Type B pancreatic cell (in vitro differentiated cells): ENCODE measurements around the gene REEP1. TPM values are rescaled to one million over a fixed set of nuclear protein-coding genes. Genes with fewer than 3 reads are reported as not detected.
A peak's percentile ranks its signal among the peaks of the same experiment; 100 is the strongest.

Experiments
- DNase-seq: peaks from one replicate; pipeline ENCODE4 v3.0.0; 2021; ENCODE audit warnings: mixed read lengths; ENCODE audit not compliant: unreplicated experiment; ENCODE audit errors: extremely low spot score
- H3K27ac Mint-ChIP-seq: 2 replicates; pipeline ENCODE4 v1.8.0; 2021; ENCODE audit warnings: mild to moderate bottlenecking, mixed read lengths
- H3K27me3 Mint-ChIP-seq: 2 replicates; pipeline ENCODE4 v1.8.0; 2021; ENCODE audit warnings: mixed read lengths
- H3K36me3 Mint-ChIP-seq: 2 replicates; pipeline ENCODE4 v1.8.0; 2021; ENCODE audit warnings: mixed read lengths
- H3K4me1 Mint-ChIP-seq: one replicate; pipeline ENCODE4 v1.8.0; 2021; ENCODE audit warnings: mixed read lengths; ENCODE audit not compliant: unreplicated experiment
- H3K4me3 Mint-ChIP-seq: 2 replicates; pipeline ENCODE4 v1.8.0; 2021; ENCODE audit warnings: mild to moderate bottlenecking, mixed read lengths
- H3K9me3 Mint-ChIP-seq: 2 replicates; pipeline ENCODE4 v1.8.0; 2021; ENCODE audit warnings: mixed read lengths
- total RNA-seq: library from RNA; stranded (reverse); gene quantifications from 2 replicates; pipeline ENCODE4 v1.2.1, GENCODE V29; 2021; ENCODE audit warnings: low replicate concordance
- TF ChIP-seq, protein P1 (sequence below): fragments of 200-600 bp; sonication (generic); conservative IDR thresholded peaks from 2 replicates; pipeline ENCODE4 v1.5.0; 2021; ENCODE audit warnings: antibody characterized with exemption, mild to moderate bottlenecking

The REEP1 gene
- total RNA-seq, 1 donor from 2014 or later: 6.4 TPM

DNA sequence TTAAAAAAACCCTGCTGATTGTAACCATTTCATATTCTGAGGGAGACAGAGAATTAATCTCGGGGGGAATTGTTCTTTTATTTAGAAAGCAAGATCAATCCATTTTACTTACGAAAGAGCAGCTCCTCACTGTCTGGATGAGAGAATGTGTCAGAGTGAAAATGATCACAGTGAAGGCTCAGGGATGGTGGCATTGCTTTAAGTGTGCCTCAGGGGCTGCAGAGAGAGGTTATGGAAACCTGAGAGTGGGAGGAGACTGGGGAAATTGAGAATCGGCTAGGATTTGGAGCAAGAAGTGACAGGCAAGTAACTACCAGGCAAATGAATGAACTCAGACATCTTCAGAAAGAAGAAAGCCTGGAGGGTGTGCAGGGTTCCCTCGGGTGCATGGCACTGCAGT is 104.0 kb downstream of the REEP1 start:
- peak overlapping the region; percentile 4 for H3K27ac Mint-ChIP-seq
- H3K4me1 Mint-ChIP-seq: peaks cover 23% of the 10 kb centered on the region
- H3K9me3 Mint-ChIP-seq: no peaks in the 10 kb centered on the region

DNA sequence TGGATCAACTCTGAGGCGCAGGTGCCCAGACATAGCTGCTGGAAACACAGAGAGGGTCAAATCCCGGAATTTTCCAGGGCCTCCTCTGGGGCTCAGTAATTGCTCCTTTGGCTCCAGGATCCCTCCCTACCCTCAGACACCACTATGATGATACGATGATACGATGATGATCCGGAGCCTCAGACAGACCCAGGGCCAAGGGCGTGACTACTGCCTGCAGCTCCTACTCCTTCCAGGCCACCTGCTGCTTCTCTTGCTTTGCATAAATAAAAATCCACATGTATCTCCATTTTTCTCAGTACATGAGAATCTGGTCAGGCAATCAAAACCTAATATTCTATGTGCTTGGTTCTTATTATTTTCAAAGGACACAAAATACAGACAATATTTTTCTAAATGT is 104.5 kb downstream of the REEP1 start:
- TF ChIP-seq, protein P1, sequence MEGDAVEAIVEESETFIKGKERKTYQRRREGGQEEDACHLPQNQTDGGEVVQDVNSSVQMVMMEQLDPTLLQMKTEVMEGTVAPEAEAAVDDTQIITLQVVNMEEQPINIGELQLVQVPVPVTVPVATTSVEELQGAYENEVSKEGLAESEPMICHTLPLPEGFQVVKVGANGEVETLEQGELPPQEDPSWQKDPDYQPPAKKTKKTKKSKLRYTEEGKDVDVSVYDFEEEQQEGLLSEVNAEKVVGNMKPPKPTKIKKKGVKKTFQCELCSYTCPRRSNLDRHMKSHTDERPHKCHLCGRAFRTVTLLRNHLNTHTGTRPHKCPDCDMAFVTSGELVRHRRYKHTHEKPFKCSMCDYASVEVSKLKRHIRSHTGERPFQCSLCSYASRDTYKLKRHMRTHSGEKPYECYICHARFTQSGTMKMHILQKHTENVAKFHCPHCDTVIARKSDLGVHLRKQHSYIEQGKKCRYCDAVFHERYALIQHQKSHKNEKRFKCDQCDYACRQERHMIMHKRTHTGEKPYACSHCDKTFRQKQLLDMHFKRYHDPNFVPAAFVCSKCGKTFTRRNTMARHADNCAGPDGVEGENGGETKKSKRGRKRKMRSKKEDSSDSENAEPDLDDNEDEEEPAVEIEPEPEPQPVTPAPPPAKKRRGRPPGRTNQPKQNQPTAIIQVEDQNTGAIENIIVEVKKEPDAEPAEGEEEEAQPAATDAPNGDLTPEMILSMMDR: no peak
- Mint-ChIP-seq H3K27ac (no peak overlapping the region), H3K27me3 (no peaks in the 10 kb centered on the region), H3K4me1 (peaks cover 23% of the 10 kb centered on the region), H3K9me3 (no peaks in the 10 kb centered on the region), H3K36me3 (no peaks in the 10 kb centered on the region), H3K4me3 (no peak overlapping the region)
- no peak for DNase-seq

More for the DNA sequence above, 104.0 kb downstream of the REEP1 start:
- Mint-ChIP-seq H3K36me3 (no peaks in the 10 kb centered on the region), H3K27me3 (no peaks in the 10 kb centered on the region), H3K4me3 (no peak overlapping the region)
- TF ChIP-seq, protein P1: no peak
- no peak for DNase-seq

DNA sequence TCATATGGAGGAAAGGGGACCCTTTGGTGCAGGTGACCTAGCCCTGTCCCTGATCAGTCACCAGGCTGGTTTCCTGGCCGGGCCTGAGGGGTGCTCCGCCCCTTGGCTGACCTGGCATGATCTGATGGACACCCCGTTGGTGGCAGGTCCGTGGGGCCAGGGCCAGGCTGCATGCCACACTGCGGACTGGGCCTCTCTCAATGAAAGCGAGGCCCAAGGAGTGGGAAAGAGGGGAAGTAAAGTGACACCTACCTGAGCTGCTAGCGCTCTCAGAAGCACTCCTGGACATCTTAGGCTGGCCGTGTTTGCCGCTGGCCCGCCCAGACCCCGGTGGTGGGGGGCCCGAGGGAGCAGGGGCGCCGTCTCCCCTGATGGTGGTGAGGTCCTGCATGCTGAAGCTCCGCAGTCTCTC is 105.0 kb downstream of the REEP1 start:
- no peak for DNase-seq
- TF ChIP-seq, protein P1: no peak
- H3K9me3 Mint-ChIP-seq: no peaks in the 10 kb centered on the region
- no peaks in the 10 kb centered on the region for H3K36me3 Mint-ChIP-seq
- no peaks in the 10 kb centered on the region for H3K27me3 Mint-ChIP-seq
- no peak overlapping the region for H3K4me3 Mint-ChIP-seq
- H3K4me1 Mint-ChIP-seq: peaks cover 23% of the 10 kb centered on the region
- H3K27ac Mint-ChIP-seq: no peak overlapping the region

DNA sequence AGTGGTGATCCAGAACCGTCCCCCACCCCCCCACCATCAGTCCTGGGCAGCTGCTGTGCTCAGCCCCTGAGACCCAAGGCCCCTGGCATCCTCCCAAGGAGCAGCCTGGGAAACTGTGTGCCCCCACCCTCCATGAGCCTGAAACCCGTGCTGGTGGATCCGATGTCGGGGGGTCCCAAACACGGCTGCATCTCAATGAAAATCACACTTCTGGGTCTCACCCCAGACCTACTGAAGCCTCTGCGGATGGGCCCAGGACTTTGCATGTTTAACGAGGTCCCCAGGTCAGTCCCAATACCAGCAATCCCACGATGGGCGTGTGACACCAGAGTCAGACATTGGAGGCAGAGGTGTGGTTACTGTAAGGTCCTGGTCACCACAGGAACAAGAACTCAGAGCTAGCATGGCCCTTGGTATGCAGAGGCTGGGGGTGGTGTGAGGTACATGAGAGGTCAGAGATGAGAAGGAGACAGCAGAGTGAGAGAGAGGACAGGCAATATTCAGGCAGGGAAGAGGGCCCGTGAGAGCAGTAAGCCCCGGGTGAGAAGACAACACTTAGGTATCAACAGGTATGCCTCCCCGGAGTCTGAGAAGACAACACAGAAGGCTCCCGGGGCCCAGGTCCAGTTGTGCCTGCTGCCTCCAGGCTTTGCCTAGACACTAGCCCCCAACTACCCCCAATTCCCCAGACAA is 105.6 kb downstream of the REEP1 start:
- Mint-ChIP-seq H3K9me3 (no peaks in the 10 kb centered on the region), H3K4me1 (peaks cover 23% of the 10 kb centered on the region), H3K36me3 (no peaks in the 10 kb centered on the region), H3K27ac (no peak overlapping the region), H3K27me3 (no peaks in the 10 kb centered on the region), H3K4me3 (no peak overlapping the region)
- DNase-seq: no peak
- TF ChIP-seq, protein P1: no peak

DNA sequence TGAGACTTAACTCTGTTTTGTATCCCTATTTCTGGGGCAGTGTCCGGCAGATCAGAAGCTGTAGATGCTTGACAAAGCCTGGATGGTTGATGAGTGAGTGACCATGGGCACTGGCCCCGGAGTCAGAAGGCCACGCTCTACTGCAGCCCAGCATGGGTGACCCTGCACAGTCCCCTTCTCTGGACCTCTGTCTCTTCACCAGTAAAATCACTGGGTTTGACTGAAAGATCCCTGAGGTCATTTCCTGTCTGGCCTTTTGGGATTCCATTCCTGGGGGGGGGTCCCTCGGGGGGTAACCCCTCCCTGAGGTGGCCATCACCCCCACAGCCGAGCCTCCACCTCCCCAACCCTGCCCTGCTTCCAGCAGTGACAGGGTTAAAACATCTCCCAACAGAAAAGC is 106.5 kb downstream of the REEP1 start:
- no peak overlapping the region for H3K4me3 Mint-ChIP-seq
- peaks cover 23% of the 10 kb centered on the region for H3K4me1 Mint-ChIP-seq
- DNase-seq: no peak
- H3K27me3 Mint-ChIP-seq: no peaks in the 10 kb centered on the region
- no peak overlapping the region for H3K27ac Mint-ChIP-seq
- H3K9me3 Mint-ChIP-seq: no peaks in the 10 kb centered on the region
- TF ChIP-seq, protein P1: no peak
- no peaks in the 10 kb centered on the region for H3K36me3 Mint-ChIP-seq
